Keratinocyte (primary cell): ENCODE results near the gene CAMK2G.

Experiments
- CTCF ChIP-seq, 3 experiments: IDR thresholded peaks in 1 of 3; conservative IDR thresholded peaks in 1 of 3; optimal IDR thresholded peaks in 1 of 3; 2 replicates in 2 of 3; 3 replicates in 1 of 3; pipeline versions ENCODE3 to v1.5.1; 2011; ENCODE audit warnings: low read length in 3 of 3, mild to moderate bottlenecking in 3 of 3, moderate library complexity in 2 of 3, control low read depth in 1 of 3, inconsistent platforms in 1 of 3; ENCODE audit not compliant: insufficient read depth in 2 of 3; ENCODE audit errors: extremely low read depth in 1 of 3
- EZH2 ChIP-seq: IDR thresholded peaks from one replicate; pipeline ENCODE4 v1.6.1; 2012; ENCODE audit warnings: inconsistent platforms, mild to moderate bottlenecking, low read length, moderate library complexity

- no peak for TF ChIP-seq CTCF (optimal IDR thresholded peaks at IDR 0.05 in 1 of 3, IDR thresholded peaks at IDR 0.05 in 1 of 3, conservative IDR thresholded peaks at IDR 0.05 in 1 of 3; ENCODE audit: extremely low read depth in 1 of 3, insufficient read depth in 2 of 3, low read length in 3 of 3)
- no peak for TF ChIP-seq EZH2
Measured at GRCh38 chr10:73868655-73869195, 5.6 kb downstream of the CAMK2G start.
